HCT116 (cell line): ENCODE data around the gene GNAI2. TPM values are rescaled to one million over a fixed set of nuclear protein-coding genes. Genes with fewer than 3 reads are reported as not detected.

ENCODE experiments used
- ATAC-seq: fragments of 200-7000 bp; cut with Tn5 transposase; 2 replicates; pipeline ENCODE4 v1.9.1; 2020; ENCODE audit warnings: mild to moderate bottlenecking, moderate library complexity
- BruUV-seq: library from RNA; stranded (reverse); fragments of 400-500 nt; replicated peaks from 2 replicates; lab custom pipeline; 2021; lab: Mats Ljungman, UMichigan
- CTCF ChIA-PET: fragments of 300-600 bp; sonication (Branson Sonifier 250); formaldehyde crosslinking; loops from one replicate; lab custom pipeline; 2021; ENCODE audit warnings: antibody characterized with exemption; lab: Charles Lee
- POLR2A ChIA-PET: fragments of 300-600, 350-600 bp; sonication (Branson Sonifier 250); formaldehyde crosslinking; loops from one replicate; lab custom pipeline; 2021; ENCODE audit warnings: antibody characterized with exemption; lab: Charles Lee
- RAD21 ChIA-PET, 2 experiments: fragments of 300-600 bp; sonication (Branson Sonifier 250); formaldehyde crosslinking; loops; one replicate each; lab custom pipeline; 2023; ENCODE audit warnings: low total read pairs in 2 of 2; ENCODE audit not compliant: uncharacterized antibody in 2 of 2, unreplicated experiment in 2 of 2, low non-redundant PET in 1 of 2; lab: Charles Lee
- DNase-seq: peaks from one replicate; pipeline ENCODE4 v3.0.0-alpha.2; 2010; ENCODE audit warnings: low read depth, low spot score
- H2AFZ ChIP-seq: fragments of 200-600 bp; shearing (Covaris generic), sonication (generic); 2 replicates; pipeline ENCODE4 v1.6.1; 2017; ENCODE audit warnings: low read depth, mixed run types, mixed read lengths, antibody characterized with exemption, low read length; ENCODE audit not compliant: poor library complexity, severe bottlenecking
- H3K27ac ChIP-seq: 2 replicates; pipeline ENCODE4 v1.5.1; 2012; ENCODE audit warnings: low read depth, low read length
- H3K27me3 ChIP-seq: fragments of 200-600 bp; sonication (generic); 2 replicates; pipeline ENCODE4 v1.6.1; 2016; ENCODE audit warnings: mixed run types, low read length, mixed read lengths; ENCODE audit not compliant: insufficient read depth
- H3K36me3 ChIP-seq, 2 experiments: fragments of 200-500 bp in 1 of 2; fragments of 200-600 bp in 1 of 2; sonication (Bioruptor generic) in 1 of 2; sonication (generic) in 1 of 2; 2 replicates each; pipeline versions ENCODE4 v1.5.1 to v1.6.1; 2014 to 2016; ENCODE audit warnings: low read length in 2 of 2, inconsistent platforms in 1 of 2, mixed read lengths in 1 of 2, mixed run types in 1 of 2; ENCODE audit not compliant: insufficient read depth in 2 of 2, control insufficient read depth in 1 of 2
- H3K4me1 ChIP-seq, 2 experiments: fragments of 200-600 bp in 1 of 2; sonication (generic) in 1 of 2; 2 replicates each; pipeline versions ENCODE4 v1.5.1 to v1.6.1; 2012 to 2017; ENCODE audit warnings: low read length in 2 of 2, inconsistent platforms in 1 of 2, mild to moderate bottlenecking in 1 of 2, mixed read lengths in 1 of 2, mixed run types in 1 of 2, moderate library complexity in 1 of 2; ENCODE audit not compliant: insufficient read depth in 2 of 2, control insufficient read depth in 1 of 2
- H3K4me2 ChIP-seq: fragments of 200-600 bp; sonication (generic); 2 replicates; pipeline ENCODE4 v1.6.1; 2017; ENCODE audit warnings: mixed run types, low read length, mixed read lengths
- H3K4me3 ChIP-seq, 2 experiments: fragments of 200-600 bp in 1 of 2; sonication (generic) in 1 of 2; replicated peaks in 1 of 2; 2 replicates each; pipeline ENCODE4 v1.5.1; 2011 to 2016; ENCODE audit warnings: low read length in 2 of 2, control low read depth in 1 of 2, low read depth in 1 of 2, mild to moderate bottlenecking in 1 of 2, mixed read lengths in 1 of 2, mixed run types in 1 of 2
- H3K79me2 ChIP-seq: fragments of 200-600 bp; sonication (generic); 2 replicates; pipeline ENCODE4 v1.6.1; 2017; ENCODE audit warnings: mild to moderate bottlenecking, mixed run types, low read length, moderate library complexity, mixed read lengths; ENCODE audit not compliant: insufficient read depth
- H3K9ac ChIP-seq: fragments of 200-600 bp; sonication (generic); 2 replicates; pipeline ENCODE4 v1.6.1; 2016; ENCODE audit warnings: low read length, mixed read lengths
- H3K9me2 ChIP-seq: fragments of 200-600 bp; sonication (generic), shearing (Covaris generic); 2 replicates; pipeline ENCODE4 v1.6.1; 2017; ENCODE audit warnings: mixed run types, mild to moderate bottlenecking, moderate library complexity; ENCODE audit not compliant: insufficient read depth
- H3K9me3 ChIP-seq, 2 experiments: fragments of 200-500 bp in 1 of 2; fragments of 200-600 bp in 1 of 2; sonication (Bioruptor generic) in 1 of 2; sonication (generic) in 1 of 2; 2 replicates each; pipeline ENCODE4 v1.6.1; 2014 to 2017; ENCODE audit warnings: low read length in 2 of 2, mixed read lengths in 2 of 2, inconsistent platforms in 1 of 2, low read depth in 1 of 2, mild to moderate bottlenecking in 1 of 2, mixed run types in 1 of 2, moderate library complexity in 1 of 2; ENCODE audit not compliant: control insufficient read depth in 1 of 2, insufficient read depth in 1 of 2
- H4K20me1 ChIP-seq: fragments of 200-600 bp; sonication (generic), shearing (Covaris generic); 2 replicates; pipeline ENCODE4 v1.6.1; 2017; ENCODE audit warnings: mixed run types, mild to moderate bottlenecking, moderate library complexity; ENCODE audit not compliant: insufficient read depth
- EGR1 ChIP-seq: IDR thresholded peaks from 2 replicates; pipeline ENCODE4 v1.6.1; 2012; ENCODE audit warnings: low read depth
- FOSL1 ChIP-seq: IDR thresholded peaks from 2 replicates; pipeline ENCODE4 v1.6.1; 2012; ENCODE audit warnings: low read depth
- POLR2A ChIP-seq: IDR thresholded peaks from 2 replicates; pipeline ENCODE4 v1.7.0; 2011; ENCODE audit warnings: borderline replicate concordance; ENCODE audit not compliant: insufficient read depth, insufficient read length; ENCODE audit errors: extremely low read depth
- RAD21 ChIP-seq: IDR thresholded peaks from 2 replicates; pipeline ENCODE4 v1.6.1; 2012; ENCODE audit warnings: low read depth, mild to moderate bottlenecking
- REST ChIP-seq: IDR thresholded peaks from 2 replicates; pipeline ENCODE4 v1.6.1; 2012; ENCODE audit warnings: low read depth
- TCF7L2 ChIP-seq: IDR thresholded peaks from 2 replicates; pipeline ENCODE4 v1.7.0; 2011; ENCODE audit warnings: borderline replicate concordance, inconsistent platforms; ENCODE audit not compliant: insufficient read depth, insufficient read length; ENCODE audit errors: extremely low read depth
- intact Hi-C: fragments of 100-400 bp; cut with micrococcal nuclease; formaldehyde crosslinking; loops from 2 replicates; pipeline ENCODE4 v1.10.0; 2022
- total RNA-seq: library from RNA; stranded (reverse); gene quantifications from one replicate; pipeline ENCODE4 v1.2.1, GENCODE V29; 2021; ENCODE audit not compliant: unreplicated experiment
- TF ChIP-seq, protein P1 (sequence below), 3 experiments: fragments of 200-600 bp in 1 of 3; sonication (generic) in 1 of 3; IDR thresholded peaks in 2 of 3; conservative IDR thresholded peaks in 1 of 3; 2 replicates each; pipeline ENCODE4 v1.5.1; 2012 to 2017; ENCODE audit warnings: low read depth in 2 of 3, low read length in 2 of 3, antibody characterized with exemption in 1 of 3, borderline replicate concordance in 1 of 3, control low read depth in 1 of 3, mild to moderate bottlenecking in 1 of 3, mixed read lengths in 1 of 3, mixed run types in 1 of 3, moderate library complexity in 1 of 3; ENCODE audit not compliant: insufficient read depth in 1 of 3

GNAI2 gene
- total RNA-seq, 1 experiment from 2014 or later = 170 TPM

GRCh38 chr3:50192124-50192523 is 43.9 kb upstream of the GNAI2 start:
- DNase-seq = no peak
- ChIA-PET POLR2A (no interaction called here), RAD21 (interaction anchor here in 1 of 2 experiments (0.7 to 1.1 kb wide), 2 partner anchors 35 to 118 kb away, joined by 3 read pairs; no protein-coding TSS in a partner anchor), CTCF (interaction anchor here (0.7 to 5.8 kb wide), 4 partner anchors 10 to 71 kb away, joined by 3 to 164 read pairs (median 6); no protein-coding TSS in a partner anchor)
- no peak overlapping the region for H3K27ac ChIP-seq
- H3K9ac ChIP-seq = no peak overlapping the region
- H3K4me2 ChIP-seq = no peak overlapping the region
- intact Hi-C loops = loop anchor here (1.0 to 2.0 kb wide), 2 partner anchors 65 to 82 kb away; no protein-coding TSS in a partner anchor
- no peak overlapping the region for H3K4me3 ChIP-seq
- no peak overlapping the region for H2AFZ ChIP-seq
- no peaks in the 10 kb centered on the region for H3K36me3 ChIP-seq
- no peaks in the 10 kb centered on the region for H3K9me2 ChIP-seq
- TF ChIP-seq RAD21 (no peak), FOSL1 (no peak), POLR2A (no peak), EGR1 (no peak), TCF7L2 (no peak)
- TF ChIP-seq, all 23 proteins: peak for 0
- ATAC-seq = no peak
- H3K27me3 ChIP-seq = no peaks in the 10 kb centered on the region
- peaks cover 8 to 26% of the 10 kb centered on the region in 2 experiments; a peak in 3 of 4 replicates for H3K4me1 ChIP-seq
- no peaks in the 10 kb centered on the region for H4K20me1 ChIP-seq
- no TSS peak for BruUV-seq
- H3K9me3 ChIP-seq = no peaks in the 10 kb centered on the region
- H3K79me2 ChIP-seq = no peaks in the 10 kb centered on the region

DNA sequence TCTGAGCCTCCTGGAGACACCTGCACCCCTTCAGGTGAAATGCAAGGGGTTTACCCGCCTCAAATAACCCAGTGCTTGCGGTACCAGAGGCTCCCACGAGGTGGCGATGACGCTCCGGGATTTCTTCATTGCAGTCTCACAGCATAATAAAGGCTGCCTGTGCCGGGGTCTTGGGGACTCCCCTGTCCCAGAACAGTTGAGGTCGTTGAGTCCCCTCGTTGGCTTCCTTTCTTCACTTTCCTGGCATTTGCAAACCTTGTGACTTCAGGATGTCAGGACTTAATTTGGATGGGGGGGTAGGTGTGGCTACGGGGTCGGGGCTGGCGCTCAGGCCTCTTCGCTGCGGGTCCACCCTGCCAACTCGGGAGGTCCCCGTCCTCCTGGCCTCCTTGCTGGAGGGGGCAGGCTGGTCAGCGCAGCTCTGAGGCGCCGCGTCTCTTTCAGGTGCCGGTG is 43.3 kb upstream of the GNAI2 start:
- intact Hi-C loops = loop anchor here (1.0 to 2.0 kb wide), 2 partner anchors 64 to 82 kb away; no protein-coding TSS in a partner anchor
- peaks cover 8 to 26% of the 10 kb centered on the region in 2 experiments; a peak in 3 of 4 replicates for H3K4me1 ChIP-seq
- no peaks in the 10 kb centered on the region for H3K27me3 ChIP-seq
- peak; percentile 50 for ATAC-seq
- no TSS peak for BruUV-seq
- no peak overlapping the region for H3K27ac ChIP-seq
- no peak overlapping the region for H3K4me3 ChIP-seq
- H2AFZ ChIP-seq = no peak overlapping the region
- peak; percentile 43 for DNase-seq
- CTCF ChIA-PET = interaction anchor here (0.7 to 5.8 kb wide), 4 partner anchors 9 to 72 kb away, joined by 3 to 164 read pairs (median 6); no protein-coding TSS in a partner anchor
- no peak overlapping the region for H3K4me2 ChIP-seq
- no peaks in the 10 kb centered on the region for H3K79me2 ChIP-seq
- no peaks in the 10 kb centered on the region for H3K36me3 ChIP-seq
- H3K9ac ChIP-seq = no peak overlapping the region
- POLR2A ChIA-PET = no interaction called here
- H3K9me2 ChIP-seq = no peaks in the 10 kb centered on the region
- H4K20me1 ChIP-seq = no peaks in the 10 kb centered on the region
- RAD21 ChIA-PET = interaction anchor here in 1 of 2 experiments (0.7 to 1.1 kb wide), 2 partner anchors 34 to 117 kb away, joined by 3 read pairs; no protein-coding TSS in a partner anchor
- TF ChIP-seq REST = no peak
- TF ChIP-seq, protein P1, sequence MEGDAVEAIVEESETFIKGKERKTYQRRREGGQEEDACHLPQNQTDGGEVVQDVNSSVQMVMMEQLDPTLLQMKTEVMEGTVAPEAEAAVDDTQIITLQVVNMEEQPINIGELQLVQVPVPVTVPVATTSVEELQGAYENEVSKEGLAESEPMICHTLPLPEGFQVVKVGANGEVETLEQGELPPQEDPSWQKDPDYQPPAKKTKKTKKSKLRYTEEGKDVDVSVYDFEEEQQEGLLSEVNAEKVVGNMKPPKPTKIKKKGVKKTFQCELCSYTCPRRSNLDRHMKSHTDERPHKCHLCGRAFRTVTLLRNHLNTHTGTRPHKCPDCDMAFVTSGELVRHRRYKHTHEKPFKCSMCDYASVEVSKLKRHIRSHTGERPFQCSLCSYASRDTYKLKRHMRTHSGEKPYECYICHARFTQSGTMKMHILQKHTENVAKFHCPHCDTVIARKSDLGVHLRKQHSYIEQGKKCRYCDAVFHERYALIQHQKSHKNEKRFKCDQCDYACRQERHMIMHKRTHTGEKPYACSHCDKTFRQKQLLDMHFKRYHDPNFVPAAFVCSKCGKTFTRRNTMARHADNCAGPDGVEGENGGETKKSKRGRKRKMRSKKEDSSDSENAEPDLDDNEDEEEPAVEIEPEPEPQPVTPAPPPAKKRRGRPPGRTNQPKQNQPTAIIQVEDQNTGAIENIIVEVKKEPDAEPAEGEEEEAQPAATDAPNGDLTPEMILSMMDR (IDR thresholded peaks at IDR 0.05 in 2 of 3, conservative IDR thresholded peaks at IDR 0.05 in 1 of 3; ENCODE audit: borderline replicate concordance in 1 of 3, insufficient read depth in 1 of 3, low read depth in 2 of 3, low read length in 2 of 3) = peak; percentile 84 to 95 (median 91)
- TF ChIP-seq RAD21 = peak; percentile 93
- H3K9me3 ChIP-seq = no peaks in the 10 kb centered on the region
